Measurements from ENCODE around the gene ARL6.
A peak's percentile ranks its signal among the peaks of the same experiment; 100 is the strongest.

Gene ARL6

DNA sequence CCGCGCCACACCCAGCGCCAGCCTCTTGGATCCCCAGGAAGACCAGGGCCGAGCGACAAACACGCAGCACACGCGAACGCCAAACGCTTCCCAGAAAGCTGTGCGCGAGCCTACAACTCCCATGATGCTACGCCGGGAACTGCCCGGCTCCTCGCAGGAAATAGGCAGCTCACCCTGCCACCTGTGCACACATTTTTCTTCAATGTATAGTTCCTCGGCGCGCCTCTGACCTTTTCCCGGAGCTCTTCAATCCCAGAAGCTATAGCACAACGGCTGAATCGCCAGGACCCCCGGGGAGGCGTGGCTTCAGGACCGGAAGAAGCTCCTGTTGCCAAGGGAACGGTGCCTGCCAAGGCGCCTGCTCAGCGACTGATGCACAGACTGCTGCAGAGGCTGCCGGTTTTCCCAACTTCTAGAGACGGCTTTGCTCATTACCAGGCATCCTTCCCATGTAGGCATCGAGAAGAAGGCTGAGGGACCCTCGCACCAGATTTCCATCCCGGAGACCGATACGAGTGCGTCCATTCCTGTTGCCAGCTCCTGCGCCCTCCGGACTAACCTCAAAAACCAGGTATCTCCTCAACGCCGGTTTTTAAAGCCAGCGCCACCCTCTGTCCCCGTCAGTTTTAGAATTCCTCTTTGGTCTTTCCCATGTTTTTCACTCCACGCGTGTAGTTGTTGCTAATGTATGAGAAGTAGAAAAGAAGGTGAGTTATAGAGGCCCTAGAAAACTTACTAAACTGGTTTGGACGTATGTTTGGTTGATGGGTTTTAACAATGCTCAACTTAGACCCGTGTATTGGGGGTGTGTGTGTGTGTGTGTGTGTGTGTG lies at the start of gene ARL6:
ARL6 (plus strand) TSS at position 352 of the 832 bp plus-strand sequence. CDS start 3,350 bp downstream, outside the sequence.
- DNase-seq (ENCODE audit: low spot score) = peak; percentile 79

- DNase-seq (ENCODE audit: low spot score) = peak; percentile 63
Observed at GRCh38 chr3:97719156-97719821, 45.3 kb upstream of the ARL6 start.

- DNase-seq (ENCODE audit: low spot score) = no peak
Observed at GRCh38 chr3:97720417-97720816, 44.1 kb upstream of the ARL6 start.

DNA sequence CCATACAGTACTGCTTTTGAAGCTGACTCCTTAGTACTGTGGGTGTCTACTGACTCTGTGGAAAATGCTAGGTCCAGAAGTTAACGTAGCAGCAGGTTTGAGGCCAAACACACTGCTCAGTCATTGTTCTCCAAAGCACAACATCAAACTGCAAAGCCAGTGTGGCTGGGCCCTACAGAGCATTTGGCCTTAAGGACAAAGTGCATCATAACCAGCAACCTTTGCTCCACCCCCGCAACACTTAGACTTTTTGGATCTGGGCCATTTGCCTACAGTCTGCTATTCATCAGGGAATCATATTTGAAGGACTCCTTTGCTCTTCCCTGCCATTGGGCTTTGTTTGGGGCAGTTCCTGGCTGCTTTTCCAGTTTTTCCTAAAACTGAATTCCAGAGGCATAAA lies 43.1 kb upstream of the ARL6 start:
- no peak for DNase-seq (ENCODE audit: low spot score)

- no peak for DNase-seq (ENCODE audit: low spot score)
Observed at GRCh38 chr3:97736928-97737327, 27.6 kb upstream of the ARL6 start.

DNA sequence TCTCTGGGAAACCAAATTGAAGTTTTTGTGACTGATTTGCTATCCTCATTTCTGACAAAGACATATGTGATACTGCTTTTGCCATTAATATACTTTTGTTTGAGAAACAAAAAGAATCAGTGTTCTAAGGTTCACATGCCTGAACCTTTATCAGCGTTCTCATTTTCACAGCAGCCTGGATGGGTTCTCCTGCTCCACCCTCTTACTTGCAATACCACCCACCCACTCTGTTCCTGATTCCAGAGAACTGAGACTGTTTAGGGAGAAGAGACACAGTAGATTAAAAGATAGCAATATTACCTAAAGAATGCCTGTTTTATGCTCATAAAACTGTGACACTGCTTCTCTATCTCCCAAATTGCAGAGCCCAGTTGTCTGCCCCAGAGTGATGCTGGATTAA lies 25.8 kb upstream of the ARL6 start:
- no peak for DNase-seq (ENCODE audit: low spot score)

GRCh38 chr3:97742036-97742435 lies 22.5 kb upstream of the ARL6 start:
- no peak for DNase-seq (ENCODE audit: low spot score)

DNA sequence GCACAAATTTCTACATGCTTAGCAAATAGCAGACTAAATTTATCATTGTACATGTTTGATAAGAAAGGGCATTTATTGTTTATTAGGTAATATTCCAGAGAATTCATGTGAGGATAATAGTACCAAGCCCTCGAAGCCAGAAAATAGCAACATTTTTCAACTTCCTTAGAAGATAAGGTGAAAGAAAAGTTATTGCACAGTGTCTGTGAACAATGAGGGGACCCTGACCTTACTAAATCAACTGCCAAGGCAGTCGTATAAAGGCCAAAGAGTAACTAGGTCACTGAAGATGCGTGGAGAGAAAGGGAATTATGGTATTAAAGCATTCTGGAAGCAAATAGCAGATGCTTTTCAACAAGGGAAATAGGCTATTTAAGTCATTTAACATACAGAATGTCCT lies 20.3 kb upstream of the ARL6 start:
- no peak for DNase-seq (ENCODE audit: low spot score)

GRCh38 chr3:97763586-97764406 lies 762 bp upstream of the ARL6 start:
- no peak for DNase-seq (ENCODE audit: low spot score)

DNA sequence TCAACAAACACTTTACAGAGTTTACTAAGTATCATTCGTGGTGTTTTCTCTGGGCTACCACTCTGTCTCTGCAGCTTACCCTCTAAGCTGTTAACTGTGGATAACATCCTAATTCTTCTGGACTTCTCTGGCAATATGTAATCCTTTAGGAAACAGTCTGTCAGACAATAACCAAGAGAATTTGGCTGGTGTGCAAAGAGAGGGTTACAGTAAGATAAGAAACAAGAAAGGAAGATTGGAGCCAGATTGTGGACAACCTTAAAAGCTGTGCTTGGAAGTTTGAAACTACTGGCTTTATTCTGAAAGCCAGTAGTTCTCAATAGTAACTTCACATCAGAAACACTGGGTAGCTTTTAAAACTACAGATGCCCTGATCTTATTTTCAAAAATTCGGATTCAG lies 778 bp downstream of the ARL6 start:
- DNase-seq (ENCODE audit: low spot score) = no peak

DNA sequence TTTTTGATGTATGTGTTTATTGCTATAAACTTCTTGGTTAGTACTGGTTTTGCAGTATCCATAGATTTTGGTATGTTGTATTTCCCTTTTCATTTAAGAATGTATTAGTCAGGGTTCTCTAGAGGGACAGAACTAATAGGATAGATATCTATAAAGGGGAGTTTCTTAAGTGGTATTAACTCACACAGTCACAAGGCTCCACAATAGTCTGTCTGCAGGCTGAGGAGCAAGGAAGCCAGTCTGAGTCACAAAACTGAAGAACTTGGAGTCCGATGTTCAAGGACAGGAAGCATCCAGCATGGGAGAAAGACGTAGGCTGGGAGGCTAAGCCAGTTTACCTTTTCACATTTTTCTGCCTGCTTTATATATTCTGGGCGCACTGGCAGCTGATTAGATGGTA lies 8.4 kb downstream of the ARL6 start:
- DNase-seq (ENCODE audit: low spot score) = no peak

DNA sequence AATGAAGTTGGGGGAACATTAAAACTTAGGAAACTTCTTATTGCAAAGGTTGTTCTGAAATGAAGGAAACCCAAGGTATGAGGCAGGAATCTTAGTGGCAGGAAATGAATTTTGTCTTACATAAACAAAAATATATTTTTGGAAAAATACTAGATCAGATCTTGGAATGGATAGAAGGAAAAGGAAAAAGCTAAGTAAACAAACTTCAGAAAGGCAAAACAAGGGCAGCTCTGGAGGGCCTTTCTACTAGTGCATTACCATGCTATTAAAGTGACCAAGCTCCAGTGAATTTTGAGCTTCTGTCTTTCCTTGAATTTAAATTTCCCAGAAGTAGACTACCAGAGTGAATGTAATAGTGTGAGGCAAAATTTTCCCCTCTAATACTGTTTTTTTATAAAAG lies 13.6 kb downstream of the ARL6 start:
- DNase-seq (ENCODE audit: low spot score) = no peak

DNA sequence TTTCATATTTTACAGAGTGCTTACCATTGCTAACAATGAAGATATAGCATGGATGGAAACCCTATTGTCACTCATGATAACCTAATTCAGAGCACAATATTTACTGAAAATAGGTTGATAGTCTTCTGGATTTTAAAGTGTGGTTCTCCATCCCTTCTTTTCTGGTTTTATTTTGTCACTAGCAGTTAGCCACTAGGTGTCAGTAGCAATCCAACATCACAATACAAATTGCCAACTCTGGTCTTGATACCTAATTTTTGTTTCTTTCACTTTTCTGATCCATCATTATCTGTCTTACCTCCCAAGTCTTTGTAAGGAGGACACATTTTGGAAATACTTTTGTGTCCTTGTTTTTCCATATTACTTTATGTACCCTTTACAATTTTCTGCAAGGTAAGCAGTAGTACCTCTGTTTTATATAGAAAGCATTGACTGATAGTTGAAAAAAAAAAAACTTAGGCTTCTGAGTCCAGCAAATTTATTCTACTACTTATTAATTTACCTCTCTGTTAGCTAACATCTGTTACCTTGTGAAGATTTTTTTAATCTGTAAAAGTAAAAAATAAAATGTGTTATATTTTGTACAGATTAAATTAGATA lies 29.0 kb downstream of the ARL6 start:
- DNase-seq (ENCODE audit: low spot score) = peak; percentile 59

DNA sequence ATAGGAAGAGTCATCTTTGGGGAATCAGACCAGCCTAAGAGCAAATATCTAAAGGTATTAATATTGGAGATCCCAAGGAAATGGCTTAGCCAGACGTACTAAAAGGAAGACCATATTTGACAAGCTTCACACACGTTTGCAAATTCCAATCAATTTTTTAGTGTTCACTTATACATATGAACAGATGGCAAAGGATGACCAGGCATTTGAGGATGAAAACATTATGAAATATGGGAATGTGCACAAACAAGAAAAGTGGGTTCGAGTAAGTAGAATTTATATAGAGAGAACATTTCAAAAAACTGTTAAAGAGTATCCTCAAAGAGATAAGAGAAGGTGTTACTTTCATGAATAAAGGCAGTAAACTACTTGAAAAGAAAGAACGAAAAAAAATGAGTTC lies 31.4 kb downstream of the ARL6 start:
- DNase-seq (ENCODE audit: low spot score) = no peak

GRCh38 chr3:97804471-97804870 lies 39.9 kb downstream of the ARL6 start:
- no peak for DNase-seq (ENCODE audit: low spot score)

DNA sequence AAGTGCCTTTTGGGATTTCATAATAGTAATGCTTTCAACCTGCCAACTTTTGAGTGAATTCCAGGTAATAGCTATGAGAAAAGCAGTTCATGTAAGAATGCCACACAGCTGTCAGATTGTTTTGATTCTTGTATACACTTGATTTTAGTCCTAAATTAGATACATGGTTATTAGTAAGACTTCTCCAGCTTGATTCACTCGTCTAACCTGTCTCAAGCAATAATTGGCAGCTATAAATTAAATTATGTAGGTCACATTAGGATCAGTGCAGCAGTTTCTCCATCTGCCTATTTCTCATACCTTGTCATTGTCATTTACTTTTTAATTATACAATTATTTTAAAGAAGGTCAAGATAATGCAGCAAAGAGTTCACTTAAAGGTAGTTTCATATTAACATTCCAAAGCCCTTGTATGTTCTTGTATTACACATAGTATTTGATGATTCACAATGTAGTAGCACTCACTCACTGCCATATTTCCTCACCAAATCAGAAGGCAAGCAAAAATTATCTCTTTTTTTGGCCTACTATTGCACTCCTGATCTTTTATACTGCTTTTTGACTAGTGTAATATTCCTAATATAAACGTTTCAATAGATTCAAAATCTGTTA lies 46.3 kb downstream of the ARL6 start:
- DNase-seq (ENCODE audit: low spot score) = no peak

GRCh38 chr3:97815149-97815917 lies 50.8 kb downstream of the ARL6 start:
- peak; percentile 66 for DNase-seq (ENCODE audit: low spot score)

GRCh38 chr3:97816811-97817210 lies 52.3 kb downstream of the ARL6 start:
- no peak for DNase-seq (ENCODE audit: low spot score)

DNA sequence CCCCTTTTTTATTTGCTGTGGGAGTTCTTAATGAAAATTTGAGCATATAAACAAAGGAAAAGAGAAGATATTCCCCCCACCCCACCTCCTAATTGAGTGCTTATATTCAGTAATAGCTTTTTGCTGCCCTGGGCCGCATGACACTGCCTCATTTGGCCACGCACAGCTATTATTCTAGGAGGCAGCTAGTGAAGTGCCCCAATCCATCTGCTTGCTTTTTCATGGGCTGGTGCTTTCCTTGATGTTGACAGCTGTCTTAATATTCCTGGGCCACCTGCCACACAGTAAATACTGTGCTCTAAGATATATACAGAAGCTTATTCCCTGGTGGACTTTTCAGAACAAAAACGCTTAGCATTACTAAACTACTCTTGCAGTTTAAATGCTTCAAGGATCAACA lies 53.4 kb downstream of the ARL6 start:
- DNase-seq (ENCODE audit: low spot score) = no peak

DNA sequence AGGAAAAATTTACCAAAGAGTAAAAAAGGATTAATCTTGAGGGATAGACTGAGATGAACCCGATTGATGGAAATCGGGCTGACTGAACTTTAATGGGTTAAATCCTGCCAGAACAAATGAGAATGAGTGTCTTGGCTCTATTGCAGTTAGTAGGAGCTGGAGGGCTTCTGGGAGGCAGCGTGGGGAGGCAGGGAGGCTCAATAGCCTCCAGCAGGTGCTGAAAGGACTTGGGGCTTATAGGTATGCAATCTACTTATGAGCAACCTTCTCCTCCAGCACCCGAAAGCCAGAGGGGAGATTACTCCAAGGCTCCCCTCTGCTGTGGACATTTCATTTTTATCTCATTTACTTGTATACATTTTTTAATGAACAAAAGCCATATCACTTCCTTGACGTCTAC lies 56.2 kb downstream of the ARL6 start:
- no peak for DNase-seq (ENCODE audit: low spot score)

- DNase-seq (ENCODE audit: low spot score) = no peak
Observed at GRCh38 chr3:97821287-97821773, 56.8 kb downstream of the ARL6 start.

Data from activated CD4-positive, alpha-beta T cell treated with anti-CD3 and anti-CD28 coated beads, Interleukin-2, Interleukin-4, amounts not matched to agents 100 ng/mL and 50 ng/mL, durations not matched to agents 16 hours and 8 hours (primary cell).